CD8-positive, alpha-beta memory T cell (primary cell): ENCODE data around the gene PRICKLE2. TPM values are rescaled to one million over a fixed set of nuclear protein-coding genes. Genes with fewer than 3 reads are reported as not detected.

Experiments
- CTCF ChIA-PET: fragments of 350-600 bp; sonication (Branson Sonifier 250); formaldehyde crosslinking; loops from one replicate; lab custom pipeline; 2021; ENCODE audit warnings: antibody characterized with exemption; lab: Charles Lee
- POLR2A ChIA-PET: fragments of 350-600 bp; sonication (Branson Sonifier 250); formaldehyde crosslinking; loops from one replicate; lab custom pipeline; 2021; ENCODE audit warnings: antibody characterized with exemption; lab: Charles Lee
- DNase-seq, 5 donors: peaks; one replicate each; pipeline versions ENCODE4 v3.0.0 to v3.0.0-alpha.2; 2020 to 2022; ENCODE audit warnings: mixed read lengths in 1 of 5
- H3K27ac ChIP-seq: one replicate; pipeline ENCODE4 v1.7.0; 2013; ENCODE audit warnings: low read depth, mild to moderate bottlenecking, low read length, moderate library complexity
- H3K27me3 ChIP-seq: 2 replicates; pipeline ENCODE4 v1.7.0; 2013; ENCODE audit warnings: low read length, mild to moderate bottlenecking; ENCODE audit not compliant: insufficient read depth, poor library complexity, severe bottlenecking
- H3K36me3 ChIP-seq: 2 replicates; pipeline ENCODE4 v1.7.0; 2013; ENCODE audit warnings: mild to moderate bottlenecking, low read length, moderate library complexity; ENCODE audit not compliant: insufficient read depth
- H3K4me1 ChIP-seq: 2 replicates; pipeline ENCODE4 v1.7.0; 2013; ENCODE audit warnings: mild to moderate bottlenecking, low read length, moderate library complexity; ENCODE audit not compliant: insufficient read depth
- H3K4me3 ChIP-seq: 2 replicates; pipeline ENCODE4 v1.7.0; 2013; ENCODE audit warnings: mild to moderate bottlenecking, low read length
- H3K9me3 ChIP-seq: 2 replicates; pipeline ENCODE4 v1.7.0; 2013; ENCODE audit warnings: mild to moderate bottlenecking, low read length
- H3K27ac Mint-ChIP-seq, 8 donors: one replicate each; pipeline ENCODE4 v1.8.0; 2020 to 2021; ENCODE audit warnings: mixed read lengths in 8 of 8, mild to moderate bottlenecking in 6 of 8, inconsistent platforms in 3 of 8, moderate library complexity in 3 of 8
- H3K27me3 Mint-ChIP-seq, 2 donors: one replicate each; pipeline ENCODE4 v1.8.0; 2020 to 2021; ENCODE audit warnings: mixed read lengths in 2 of 2, mild to moderate bottlenecking in 1 of 2, moderate library complexity in 1 of 2
- H3K36me3 Mint-ChIP-seq, 3 donors: one replicate each; pipeline ENCODE4 v1.8.0; 2020 to 2021; ENCODE audit warnings: mixed read lengths in 3 of 3, inconsistent platforms in 1 of 3, mild to moderate bottlenecking in 1 of 3
- H3K4me1 Mint-ChIP-seq, 3 donors: one replicate each; pipeline ENCODE4 v1.8.0; 2020 to 2021; ENCODE audit warnings: mixed read lengths in 3 of 3, inconsistent platforms in 1 of 3, mild to moderate bottlenecking in 1 of 3
- H3K4me3 Mint-ChIP-seq, 7 donors: one replicate each; pipeline ENCODE4 v1.8.0; 2020 to 2021; ENCODE audit warnings: mixed read lengths in 7 of 7, mild to moderate bottlenecking in 6 of 7, moderate library complexity in 4 of 7, inconsistent platforms in 2 of 7
- H3K9me3 Mint-ChIP-seq, 5 donors: one replicate each; pipeline ENCODE4 v1.8.0; 2020 to 2022; ENCODE audit warnings: mixed read lengths in 5 of 5, mild to moderate bottlenecking in 3 of 5, moderate library complexity in 2 of 5, inconsistent platforms in 1 of 5
- polyA plus RNA-seq: library from polyadenylated mRNA; unstranded; fragments of 300-500 nt; fragmentation: Illumina TruSeq; gene quantifications from one replicate; pipeline ENCODE4 v1.2.3, GENCODE V29; 2021
- total RNA-seq, 2 experiments: library from RNA; stranded (reverse); gene quantifications; one replicate each; pipeline ENCODE4 v1.2.3, GENCODE V29; 2021

Gene PRICKLE2
- total and polyA plus RNA-seq, 3 experiments from 2014 or later: not detected

DNA sequence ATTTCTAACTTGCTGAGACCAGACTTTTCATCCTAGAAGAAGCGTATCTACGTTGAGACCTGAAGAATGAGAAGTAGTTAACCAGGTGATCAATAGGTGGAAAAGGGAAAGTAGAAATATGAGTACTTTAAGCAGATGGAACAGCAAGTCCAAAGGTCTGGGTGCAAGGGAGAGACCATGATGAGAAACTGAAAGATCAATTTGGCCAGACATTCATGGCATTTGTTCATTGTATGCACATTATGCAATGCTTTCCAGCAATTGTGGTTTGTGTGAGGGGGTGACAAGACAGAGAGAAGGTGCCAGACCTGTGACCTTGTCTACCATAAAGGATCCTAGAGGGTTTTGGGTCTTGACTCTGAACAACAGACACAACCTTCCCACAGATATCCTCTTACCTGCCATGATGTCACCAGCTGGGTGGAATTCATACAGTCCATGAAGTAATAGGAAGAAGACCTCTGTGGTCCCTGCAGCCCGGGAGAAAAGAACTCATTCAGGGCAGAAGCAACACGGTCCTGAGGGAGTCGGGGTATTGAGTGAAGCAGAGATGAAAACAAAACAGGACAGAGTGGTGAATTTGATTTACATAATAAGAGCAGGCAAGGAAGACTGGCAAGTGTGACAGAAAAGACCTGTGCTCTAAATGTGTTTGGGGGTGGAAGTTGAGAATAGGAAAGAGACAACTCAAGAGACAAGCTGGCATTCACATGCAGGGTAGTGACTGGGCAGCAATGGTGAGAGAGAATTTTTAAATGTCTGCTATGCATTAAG lies 138.6 kb downstream of the PRICKLE2 start:
- no peaks in the 10 kb centered on the region for H3K9me3 ChIP-seq
- H3K4me1 ChIP-seq: no peaks in the 10 kb centered on the region
- Mint-ChIP-seq H3K4me1 (no peaks in the 10 kb centered on the region), H3K36me3 (no peaks in the 10 kb centered on the region), H3K4me3 (no peak overlapping the region), H3K27ac (peak overlapping the region in 1 of 8 donors; percentile 48), H3K27me3 (peaks cover 4 to 6% of the 10 kb centered on the region in 2 donors), H3K9me3 (peaks cover 0 to 2% (median 0%) of the 10 kb centered on the region in 5 donors)
- no peaks in the 10 kb centered on the region for H3K27me3 ChIP-seq
- no peak overlapping the region for H3K27ac ChIP-seq
- DNase-seq: no peak
- no peak overlapping the region for H3K4me3 ChIP-seq
- CTCF ChIA-PET: no interaction called here
- no peaks in the 10 kb centered on the region for H3K36me3 ChIP-seq
- POLR2A ChIA-PET: no interaction called here

DNA sequence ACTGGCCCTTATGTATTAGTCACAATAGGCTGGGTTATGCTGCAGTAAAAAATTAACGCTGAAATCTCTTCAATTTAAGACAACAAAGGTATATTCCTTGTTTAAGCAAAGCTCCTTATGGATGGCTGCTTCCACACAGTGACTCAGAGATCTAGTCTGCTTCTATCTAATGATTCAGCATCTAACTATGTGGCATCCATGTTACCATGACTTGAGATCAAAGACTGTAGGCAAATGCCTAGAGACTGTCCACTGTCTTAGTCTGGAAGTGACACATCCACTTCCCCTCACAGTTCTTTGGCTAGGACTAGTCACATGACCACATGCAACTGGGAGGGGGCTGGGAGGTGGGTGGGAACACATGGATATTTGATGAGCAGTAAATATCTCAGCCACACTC lies 140.6 kb downstream of the PRICKLE2 start:
- Mint-ChIP-seq H3K4me1 (no peaks in the 10 kb centered on the region), H3K4me3 (no peak overlapping the region), H3K36me3 (no peaks in the 10 kb centered on the region), H3K27ac (no peak overlapping the region), H3K27me3 (peaks cover 1 to 11% of the 10 kb centered on the region in 2 donors), H3K9me3 (peaks cover 0 to 2% (median 0%) of the 10 kb centered on the region in 5 donors)
- Histone ChIP-seq H3K27me3 (no peaks in the 10 kb centered on the region), H3K27ac (no peak overlapping the region), H3K9me3 (no peaks in the 10 kb centered on the region), H3K4me3 (no peak overlapping the region), H3K4me1 (no peaks in the 10 kb centered on the region), H3K36me3 (no peaks in the 10 kb centered on the region)
- ChIA-PET POLR2A (no interaction called here), CTCF (no interaction called here)
- no peak for DNase-seq

DNA sequence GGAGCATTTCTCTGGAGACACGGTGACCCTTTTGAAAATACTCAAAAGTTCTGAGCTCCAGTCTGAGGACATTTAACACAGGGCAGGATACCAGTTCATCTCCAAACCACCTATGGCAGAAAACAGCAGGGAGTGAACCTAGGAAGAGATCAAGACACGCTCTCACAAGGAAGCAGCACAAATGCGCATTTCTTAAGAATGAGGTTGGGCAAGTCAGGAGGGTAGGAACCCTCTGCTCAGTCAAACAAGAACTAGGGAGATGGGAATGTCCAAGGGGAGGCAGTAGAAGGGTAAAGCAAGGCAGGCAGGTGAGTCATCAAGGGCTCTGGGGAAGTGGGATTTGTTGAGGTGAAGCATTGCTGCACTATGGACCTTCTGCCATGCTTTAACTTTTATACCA lies 141.7 kb downstream of the PRICKLE2 start:
- H3K4me3 ChIP-seq: no peak overlapping the region
- no peaks in the 10 kb centered on the region for H3K36me3 Mint-ChIP-seq
- POLR2A ChIA-PET: no interaction called here
- DNase-seq: no peak
- CTCF ChIA-PET: no interaction called here
- peaks cover 0 to 2% (median 0%) of the 10 kb centered on the region in 5 donors for H3K9me3 Mint-ChIP-seq
- H3K36me3 ChIP-seq: no peaks in the 10 kb centered on the region
- H3K27ac ChIP-seq: no peak overlapping the region
- peaks cover 1 to 20% of the 10 kb centered on the region in 2 donors for H3K27me3 Mint-ChIP-seq
- no peaks in the 10 kb centered on the region for H3K27me3 ChIP-seq
- no peak overlapping the region for H3K27ac Mint-ChIP-seq
- no peaks in the 10 kb centered on the region for H3K4me1 ChIP-seq
- no peak overlapping the region for H3K4me3 Mint-ChIP-seq
- no peaks in the 10 kb centered on the region for H3K9me3 ChIP-seq
- no peaks in the 10 kb centered on the region for H3K4me1 Mint-ChIP-seq

DNA sequence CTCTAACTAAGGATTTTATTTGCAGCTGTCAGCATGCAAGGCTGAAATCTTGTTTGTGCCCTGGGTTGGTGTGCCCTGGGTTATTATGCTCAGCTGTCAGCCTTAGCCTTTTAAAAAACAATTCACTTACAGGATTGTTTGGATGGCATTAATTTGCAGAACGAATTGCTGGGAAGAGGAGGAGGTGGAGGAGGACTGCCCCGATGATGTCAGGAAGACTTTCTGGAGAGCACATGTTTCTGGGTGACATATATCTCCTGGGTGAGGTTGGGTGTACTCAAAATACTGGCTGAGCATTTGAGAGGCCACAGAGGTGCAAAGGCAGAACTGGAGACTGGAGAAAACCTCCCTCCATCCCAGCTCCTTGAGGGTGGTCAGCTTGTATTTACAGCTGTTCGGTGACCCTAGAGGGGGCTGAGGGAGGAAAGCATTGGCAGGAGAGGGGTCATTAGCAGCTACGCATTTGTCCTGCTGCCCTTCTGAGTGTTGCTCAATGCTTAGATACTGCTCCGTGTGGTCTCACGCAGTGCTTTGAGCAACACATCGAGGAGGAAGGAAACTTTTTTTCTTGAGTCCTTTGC lies 142.2 kb downstream of the PRICKLE2 start:
- Mint-ChIP-seq H3K36me3 (no peaks in the 10 kb centered on the region), H3K27me3 (peaks cover 1 to 25% of the 10 kb centered on the region in 2 donors), H3K9me3 (peaks cover 0 to 2% (median 0%) of the 10 kb centered on the region in 5 donors), H3K4me3 (no peak overlapping the region), H3K27ac (no peak overlapping the region), H3K4me1 (no peaks in the 10 kb centered on the region)
- ChIA-PET CTCF (no interaction called here), POLR2A (no interaction called here)
- Histone ChIP-seq H3K27ac (no peak overlapping the region), H3K27me3 (no peaks in the 10 kb centered on the region), H3K9me3 (no peaks in the 10 kb centered on the region), H3K36me3 (no peaks in the 10 kb centered on the region), H3K4me1 (no peaks in the 10 kb centered on the region), H3K4me3 (no peak overlapping the region)
- no peak for DNase-seq

DNA sequence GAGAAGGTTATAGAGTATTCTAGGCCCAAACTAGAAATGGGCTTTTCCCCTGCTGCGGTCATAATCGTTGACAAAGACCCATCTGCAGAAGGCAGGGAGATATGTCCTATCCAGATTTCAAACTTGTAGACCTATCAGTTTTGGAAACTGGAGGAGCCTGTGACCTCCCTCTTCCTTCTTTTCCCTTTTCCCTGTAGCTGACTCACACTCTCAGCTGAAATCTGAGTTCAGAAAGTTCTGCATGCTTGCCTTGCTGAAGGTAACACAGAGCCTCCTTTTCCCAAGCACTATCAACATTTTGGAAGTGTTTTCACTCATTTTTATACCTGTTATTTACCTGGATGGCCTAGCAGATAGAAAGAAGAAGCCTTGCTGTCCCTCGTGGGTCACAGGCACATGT lies 142.9 kb downstream of the PRICKLE2 start:
- Mint-ChIP-seq H3K4me1 (no peaks in the 10 kb centered on the region), H3K36me3 (no peaks in the 10 kb centered on the region), H3K27ac (no peak overlapping the region), H3K27me3 (peaks cover 3 to 26% of the 10 kb centered on the region in 2 donors), H3K9me3 (peaks cover 0 to 2% (median 0%) of the 10 kb centered on the region in 5 donors), H3K4me3 (no peak overlapping the region)
- H3K27ac ChIP-seq: no peak overlapping the region
- no peak overlapping the region for H3K4me3 ChIP-seq
- H3K36me3 ChIP-seq: no peaks in the 10 kb centered on the region
- POLR2A ChIA-PET: no interaction called here
- no peaks in the 10 kb centered on the region for H3K4me1 ChIP-seq
- H3K9me3 ChIP-seq: no peaks in the 10 kb centered on the region
- CTCF ChIA-PET: no interaction called here
- no peaks in the 10 kb centered on the region for H3K27me3 ChIP-seq
- no peak for DNase-seq

DNA sequence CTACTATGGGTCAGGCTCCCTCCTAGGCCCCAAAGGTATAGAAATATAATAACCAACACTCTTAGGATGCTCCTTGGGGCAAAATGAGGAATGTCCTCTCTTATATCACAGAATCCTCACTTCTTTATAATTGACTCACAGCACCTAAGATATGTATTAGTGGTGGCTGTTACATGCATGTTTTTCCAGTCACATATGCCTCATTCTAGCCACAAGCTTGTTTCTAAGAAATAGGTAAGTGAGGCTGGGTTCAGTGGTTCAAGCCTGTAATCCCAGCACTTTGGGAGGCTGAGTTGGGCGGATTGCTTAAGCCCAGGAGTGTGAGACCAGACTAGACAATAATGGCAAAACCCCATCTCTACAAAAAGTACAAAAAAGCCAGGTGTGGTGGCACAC lies 144.0 kb downstream of the PRICKLE2 start:
- no peaks in the 10 kb centered on the region for H3K4me1 ChIP-seq
- ChIA-PET POLR2A (no interaction called here), CTCF (no interaction called here)
- Mint-ChIP-seq H3K36me3 (no peaks in the 10 kb centered on the region), H3K27ac (no peak overlapping the region), H3K4me3 (no peak overlapping the region), H3K4me1 (no peaks in the 10 kb centered on the region), H3K9me3 (peaks cover 0 to 2% (median 0%) of the 10 kb centered on the region in 5 donors), H3K27me3 (peaks cover 4 to 27% of the 10 kb centered on the region in 2 donors)
- H3K9me3 ChIP-seq: no peaks in the 10 kb centered on the region
- DNase-seq: no peak
- no peaks in the 10 kb centered on the region for H3K36me3 ChIP-seq
- H3K4me3 ChIP-seq: no peak overlapping the region
- no peaks in the 10 kb centered on the region for H3K27me3 ChIP-seq
- H3K27ac ChIP-seq: no peak overlapping the region

DNA sequence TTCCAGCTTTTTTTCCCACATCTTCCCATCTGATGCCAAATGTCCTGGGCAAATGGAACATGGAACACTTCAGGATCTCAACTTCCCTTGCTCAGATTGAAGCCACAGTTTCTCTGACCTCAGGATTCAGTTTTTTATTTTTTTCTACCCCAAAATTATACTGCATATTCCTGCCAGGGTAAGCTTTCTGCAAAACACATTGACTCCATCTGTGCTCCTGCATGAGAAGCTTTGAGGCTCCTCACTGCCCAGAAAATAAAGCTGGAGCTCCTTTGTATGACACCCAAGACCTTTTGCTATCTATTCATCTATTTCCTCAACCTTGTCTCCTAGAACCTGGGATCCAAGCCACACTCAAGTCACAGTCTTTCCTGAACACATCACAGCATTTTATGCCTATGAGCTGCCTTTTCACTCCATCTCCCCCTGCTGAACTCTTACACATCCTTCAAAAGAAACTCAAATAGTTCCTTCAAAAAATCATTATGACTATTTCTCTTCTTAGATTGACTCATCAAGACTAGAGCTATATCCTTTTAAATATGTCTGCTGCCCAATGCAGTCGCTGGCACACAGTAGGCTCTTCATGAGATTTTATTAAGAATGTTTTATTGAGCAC lies 144.5 kb downstream of the PRICKLE2 start:
- no peak for DNase-seq
- Histone ChIP-seq H3K4me3 (no peak overlapping the region), H3K9me3 (no peaks in the 10 kb centered on the region), H3K27ac (no peak overlapping the region), H3K36me3 (no peaks in the 10 kb centered on the region), H3K4me1 (no peaks in the 10 kb centered on the region), H3K27me3 (no peaks in the 10 kb centered on the region)
- Mint-ChIP-seq H3K9me3 (peaks cover 0 to 2% (median 0%) of the 10 kb centered on the region in 5 donors), H3K4me1 (no peaks in the 10 kb centered on the region), H3K27ac (no peak overlapping the region), H3K27me3 (peaks cover 4 to 29% of the 10 kb centered on the region in 2 donors), H3K36me3 (no peaks in the 10 kb centered on the region), H3K4me3 (no peak overlapping the region)
- CTCF ChIA-PET: no interaction called here
- POLR2A ChIA-PET: no interaction called here
